ENCODE measurements around the gene YAP1.

The YAP1 gene

GRCh38 chr11:102230186-102230585 is 119.9 kb downstream of the YAP1 start:
- TF ChIP-seq CTCF (IDR thresholded peaks at IDR 0.05; ENCODE audit: extremely low read depth, missing control alignments): no peak
- DNase-seq (ENCODE audit: low spot score): no peak

- no peak for DNase-seq (ENCODE audit: low spot score)
- no peak for TF ChIP-seq CTCF (IDR thresholded peaks at IDR 0.05; ENCODE audit: extremely low read depth, missing control alignments)
These were observed 120.7 kb downstream of the YAP1 start for GRCh38 chr11:102230911-102231310.

- no peak for DNase-seq (ENCODE audit: low spot score)
- TF ChIP-seq CTCF (IDR thresholded peaks at IDR 0.05; ENCODE audit: extremely low read depth, missing control alignments): no peak
These were observed 124.7 kb downstream of the YAP1 start for GRCh38 chr11:102234779-102235439.

- DNase-seq (ENCODE audit: low spot score): no peak
- TF ChIP-seq CTCF (IDR thresholded peaks at IDR 0.05; ENCODE audit: extremely low read depth, missing control alignments): no peak
These were observed 127.0 kb downstream of the YAP1 start for GRCh38 chr11:102237096-102237735.

- no peak for TF ChIP-seq CTCF (IDR thresholded peaks at IDR 0.05; ENCODE audit: extremely low read depth, missing control alignments)
- DNase-seq (ENCODE audit: low spot score): no peak
These were observed 128.2 kb downstream of the YAP1 start for GRCh38 chr11:102238391-102238821.

GRCh38 chr11:102239448-102239847 is 129.2 kb downstream of the YAP1 start:
- no peak for TF ChIP-seq CTCF (IDR thresholded peaks at IDR 0.05; ENCODE audit: extremely low read depth, missing control alignments)

GRCh38 chr11:102239911-102240310 is 129.7 kb downstream of the YAP1 start:
- no peak for TF ChIP-seq CTCF (IDR thresholded peaks at IDR 0.05; ENCODE audit: extremely low read depth, missing control alignments)
- no peak for DNase-seq (ENCODE audit: low spot score)

More at GRCh38 chr11:102239448-102239847, 129.2 kb downstream of the YAP1 start:
- DNase-seq (ENCODE audit: low spot score): no peak

Data from GM20000 (cell line).